Spleen (tissue), 11 donors: ENCODE results near the gene TACC2. TPM values are rescaled to one million over a fixed set of nuclear protein-coding genes. Genes with fewer than 3 reads are reported as not detected.
"Not testable (repeated sequence)": the region's sequence is repeated elsewhere in the genome, so short reads cannot be mapped to it uniquely, and the experiment has no call there.

Experiments used
- DNase-seq: peaks from one replicate; pipeline ENCODE4 v3.0.0-alpha.2; 2020
- H3K27ac ChIP-seq, 8 donors: fragments of 200-600 bp; sonication (generic) in 7 of 8; 1 replicate in 4 of 8; 2 replicates in 4 of 8; pipeline versions ENCODE4 v1.5.0 to v1.8.0; 2016 to 2021; ENCODE audit warnings: inconsistent platforms in 4 of 8, mild to moderate bottlenecking in 4 of 8, moderate library complexity in 1 of 8
- H3K27me3 ChIP-seq, 7 donors: fragments of 200-600 bp; sonication (generic) in 6 of 7; replicated peaks in 1 of 7; 1 replicate in 4 of 7; 2 replicates in 3 of 7; pipeline versions ENCODE4 v1.5.0 to v1.8.0; 2016 to 2021; ENCODE audit warnings: inconsistent platforms in 3 of 7, mild to moderate bottlenecking in 1 of 7
- H3K36me3 ChIP-seq, 6 donors: fragments of 200-600 bp; sonication (generic) in 5 of 6; 1 replicate in 4 of 6; 2 replicates in 2 of 6; pipeline versions ENCODE4 v1.5.0 to v1.8.0; 2016 to 2021; ENCODE audit warnings: inconsistent platforms in 2 of 6
- H3K4me1 ChIP-seq, 6 donors: fragments of 200-600 bp; sonication (generic) in 5 of 6; 1 replicate in 3 of 6; 2 replicates in 3 of 6; pipeline versions ENCODE4 v1.5.0 to v1.8.0; 2016 to 2021; ENCODE audit warnings: inconsistent platforms in 3 of 6
- H3K4me3 ChIP-seq, 8 donors: fragments of 200-600 bp; sonication (generic) in 7 of 8; 1 replicate in 4 of 8; 2 replicates in 4 of 8; pipeline versions ENCODE4 v1.5.0 to v1.8.0; 2016 to 2021; ENCODE audit warnings: inconsistent platforms in 4 of 8, mild to moderate bottlenecking in 4 of 8, moderate library complexity in 2 of 8
- H3K9me3 ChIP-seq, 8 donors: fragments of 200-600 bp; sonication (generic) in 7 of 8; 1 replicate in 4 of 8; 2 replicates in 4 of 8; pipeline versions ENCODE4 v1.5.0 to v1.8.0; 2016 to 2021; ENCODE audit warnings: inconsistent platforms in 4 of 8
- CTCF ChIP-seq, 11 experiments: fragments of 200-600 bp in 7 of 11; fragments of 450-650 bp in 4 of 11; sonication (generic) in 4 of 11; IDR thresholded peaks in 8 of 11; conservative IDR thresholded peaks in 3 of 11; 1 replicate in 7 of 11; 2 replicates in 4 of 11; pipeline versions ENCODE4 v1.4.0 to v1.8.0; 2016 to 2021; ENCODE audit warnings: antibody characterized with exemption in 11 of 11, inconsistent platforms in 4 of 11, mild to moderate bottlenecking in 1 of 11
- POLR2A ChIP-seq, 3 donors: fragments of 450-650 bp; IDR thresholded peaks; one replicate each; pipeline ENCODE4 v1.5.1; 2017; ENCODE audit warnings: antibody characterized with exemption in 3 of 3, mild to moderate bottlenecking in 1 of 3
- POLR2AphosphoS5 ChIP-seq, 3 donors: sonication (generic); formaldehyde crosslinking; IDR thresholded peaks; one replicate each; pipeline ENCODE4 v1.5.1; 2017; ENCODE audit warnings: antibody characterized with exemption in 3 of 3
- WGBS, 5 donors: extraction: QIAGEN DNeasy Blood & Tissue Kit in 3 of 5; methylation state at CpG; one replicate each; pipeline versions ENCODE4 v1.1.5 to v1.1.7; 2013 to 2018; 5-methylcytosine and 5-hydroxymethylcytosine counted together
- intact Hi-C: fragments of 100-400 bp; cut with DNase I; formaldehyde crosslinking; loops from one replicate; pipeline ENCODE4 v1.15.0; 2023; ENCODE audit warnings: low total_unique reads
- polyA plus RNA-seq, 3 donors: library from polyadenylated mRNA; stranded (reverse); fragments of 200-250 nt; gene quantifications; one replicate each; pipeline ENCODE4 v1.2.1, GENCODE V29; 2013
- total RNA-seq, 7 donors: library from RNA; depleted of rRNA in 3 of 7; stranded (reverse); fragments of >200 nt in 3 of 7; fragmentation: NEBNext Ultra II Directional in 4 of 7; extraction: Animal tissue kit (Norgen Biotek cat#: 25700) in 4 of 7; gene quantifications; one replicate each; pipeline versions ENCODE4 v1.1.0 to v1.2.1, GENCODE V29; 2016 to 2021
- donor health status: healthy with polysubstance abuse.
- donor health status: DM: no; HTN: no; CAD: no; lungs with moderate emphysema.
- donor health status: DM: no; HTN: no; CAD: no.
- donor health status: Bipolar disorder and iron deficiency.
- donor health status: healthy.
- donor health status: DM: no; HTN: no; CAD: no.
- donor health status: DM: yes; HTN: yes; CAD: no.

The TACC2 gene
- total and polyA plus RNA-seq, 10 donors, result 2.4 to 13.9 (median 4.5) TPM

- no peak overlapping the region for H3K27ac ChIP-seq
- H3K4me3 ChIP-seq, result no peak overlapping the region
- H3K4me1 ChIP-seq, result peaks cover 0 to 21% (median 7%) of the 10 kb centered on the region in 6 donors
- H3K27me3 ChIP-seq, result no peaks in the 10 kb centered on the region
- H3K9me3 ChIP-seq, result peaks cover 0 to 4% (median 0%) of the 10 kb centered on the region in 8 donors
- DNase-seq, result peak; percentile 8
- intact Hi-C loops, result no loop called here
- 68 to 74% (median 73%) methylated on average over 14 of the region's 14 CpGs for WGBS, 5 donors
- TF ChIP-seq CTCF (IDR thresholded peaks at IDR 0.05 in 8 of 11, conservative IDR thresholded peaks at IDR 0.05 in 3 of 11) (no peak), POLR2AphosphoS5 (IDR thresholded peaks at IDR 0.05) (no peak), POLR2A (IDR thresholded peaks at IDR 0.05) (no peak)
- H3K36me3 ChIP-seq, result no peaks in the 10 kb centered on the region
Measured at GRCh38 chr10:122057841-122058413, 69.0 kb downstream of the TACC2 start.

GRCh38 chr10:122060250-122060649 is 71.3 kb downstream of the TACC2 start:
- WGBS, 5 donors, result 49 to 66% (median 54%) methylated on average over 2 of the region's 2 CpGs
- no peak for DNase-seq
- intact Hi-C loops, result no loop called here
- no peaks in the 10 kb centered on the region for H3K36me3 ChIP-seq
- TF ChIP-seq POLR2AphosphoS5 (IDR thresholded peaks at IDR 0.05) (no peak), POLR2A (IDR thresholded peaks at IDR 0.05) (no peak), CTCF (IDR thresholded peaks at IDR 0.05 in 8 of 11, conservative IDR thresholded peaks at IDR 0.05 in 3 of 11) (no peak)
- H3K4me1 ChIP-seq, result peaks cover 0 to 9% (median 0%) of the 10 kb centered on the region in 6 donors
- H3K27ac ChIP-seq, result no peak overlapping the region
- no peaks in the 10 kb centered on the region for H3K9me3 ChIP-seq
- H3K4me3 ChIP-seq, result no peak overlapping the region
- no peaks in the 10 kb centered on the region for H3K27me3 ChIP-seq

GRCh38 chr10:122062831-122063674 is 74.1 kb downstream of the TACC2 start:
- WGBS, 5 donors, result 55 to 64% (median 57%) methylated on average over 13 of the region's 13 CpGs
- Histone ChIP-seq H3K36me3 (no peaks in the 10 kb centered on the region), H3K4me3 (no peak overlapping the region), H3K4me1 (peaks cover 0 to 9% (median 0%) of the 10 kb centered on the region in 6 donors), H3K27me3 (no peaks in the 10 kb centered on the region), H3K27ac (peak overlapping the region in 5 of 8 donors; percentile 19 to 60 (median 43)), H3K9me3 (peaks cover 0 to 7% (median 5%) of the 10 kb centered on the region in 8 donors)
- peak; percentile 56 for DNase-seq
- TF ChIP-seq POLR2AphosphoS5 (IDR thresholded peaks at IDR 0.05), result peak in 2 of 3 donors; percentile 65 to 66
- TF ChIP-seq POLR2A (IDR thresholded peaks at IDR 0.05), result no peak
- intact Hi-C loops, result no loop called here

GRCh38 chr10:122066337-122066939 is 77.5 kb downstream of the TACC2 start:
- H3K4me3 ChIP-seq, intact Hi-C loops, H3K4me1 ChIP-seq, H3K27me3 ChIP-seq, H3K9me3 ChIP-seq, H3K36me3 ChIP-seq, H3K27ac ChIP-seq: not testable (repeated sequence)
- peak; percentile 23 for DNase-seq
- WGBS, 5 donors, result 86 to 96% (median 93%) methylated on average over 9 of the region's 9 CpGs

GRCh38 chr10:122068844-122069243 is 79.9 kb downstream of the TACC2 start:
- no peak for TF ChIP-seq POLR2AphosphoS5 (IDR thresholded peaks at IDR 0.05)
- no peak for TF ChIP-seq POLR2A (IDR thresholded peaks at IDR 0.05)
- TF ChIP-seq CTCF (IDR thresholded peaks at IDR 0.05 in 8 of 11, conservative IDR thresholded peaks at IDR 0.05 in 3 of 11), result no peak
- Histone ChIP-seq H3K4me3 (no peak overlapping the region), H3K36me3 (no peaks in the 10 kb centered on the region), H3K9me3 (peaks cover 0 to 7% (median 5%) of the 10 kb centered on the region in 8 donors), H3K27me3 (peaks cover 0 to 9% (median 0%) of the 10 kb centered on the region in 7 donors), H3K4me1 (no peaks in the 10 kb centered on the region), H3K27ac (no peak overlapping the region)
- intact Hi-C loops, result no loop called here
- 91 to 98% (median 95%) methylated on average over 12 of the region's 12 CpGs for WGBS, 5 donors
- DNase-seq, result peak; percentile 19
